GM19397 (cell line): Measurements from ENCODE around the gene BID.
A peak's percentile ranks its signal among the peaks of the same experiment; 100 is the strongest.

ENCODE experiments used
- ATAC-seq: cut with Tn5 transposase; IDR thresholded peaks from one replicate; pipeline ENCODE4 v1.9.1; 2021; ENCODE audit warnings: mild to moderate bottlenecking, moderate library complexity; ENCODE audit not compliant: unreplicated experiment

The BID gene

DNA sequence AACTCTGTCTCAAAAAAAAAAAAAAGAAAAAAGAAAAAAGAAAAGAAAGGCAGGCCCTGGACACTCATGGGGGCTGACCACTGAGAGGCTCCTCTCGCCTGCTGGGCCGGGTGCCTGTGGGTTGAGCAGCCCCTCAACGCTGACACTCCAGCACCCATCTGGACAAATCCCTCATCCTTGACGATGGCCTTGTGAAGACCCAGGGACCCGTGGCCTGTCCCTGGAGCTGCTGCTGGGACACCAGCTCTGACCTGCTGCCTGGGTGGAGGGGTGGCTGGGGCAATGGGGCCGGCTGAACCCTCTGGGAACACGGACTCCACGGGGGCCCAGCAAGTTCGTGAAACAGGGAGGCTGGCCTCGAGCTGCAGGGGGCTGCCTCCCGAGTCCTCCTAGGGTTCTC is 10.5 kb upstream of the BID start:
- ATAC-seq = no peak

DNA sequence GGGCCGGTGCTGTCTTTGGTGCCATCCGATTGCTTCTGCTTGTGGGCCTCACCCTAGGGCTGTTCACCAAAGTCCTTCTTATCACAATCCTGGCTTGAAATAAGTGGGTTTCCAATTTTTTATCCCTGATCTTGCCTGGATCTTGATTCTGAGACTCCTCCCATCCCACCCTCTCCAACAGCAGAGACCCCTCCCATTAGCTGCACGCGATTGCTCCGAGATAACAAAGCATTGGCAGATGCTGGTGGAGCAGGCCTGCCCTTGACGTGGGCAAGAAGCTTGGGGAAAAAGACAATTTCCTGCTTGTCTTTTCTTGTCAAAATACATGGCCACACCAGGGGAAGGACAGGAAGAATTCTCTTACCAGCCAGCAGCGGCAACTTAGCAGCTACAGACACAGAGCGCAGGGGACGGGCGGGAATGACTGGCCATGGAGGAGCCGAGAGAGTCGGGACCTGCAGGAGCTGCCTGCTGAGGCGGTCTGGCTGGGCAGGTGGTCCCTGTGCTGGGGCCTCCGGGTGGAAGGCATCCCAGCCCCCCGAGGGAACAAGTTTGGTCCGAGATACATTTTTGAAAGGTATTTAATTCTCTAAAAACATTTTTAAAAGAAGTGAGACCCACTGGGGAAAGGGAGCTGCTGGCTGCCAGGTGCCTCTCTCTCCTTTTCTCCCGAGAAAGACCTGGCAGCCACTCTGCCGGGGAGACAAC is 9.7 kb upstream of the BID start:
- ATAC-seq = no peak

DNA sequence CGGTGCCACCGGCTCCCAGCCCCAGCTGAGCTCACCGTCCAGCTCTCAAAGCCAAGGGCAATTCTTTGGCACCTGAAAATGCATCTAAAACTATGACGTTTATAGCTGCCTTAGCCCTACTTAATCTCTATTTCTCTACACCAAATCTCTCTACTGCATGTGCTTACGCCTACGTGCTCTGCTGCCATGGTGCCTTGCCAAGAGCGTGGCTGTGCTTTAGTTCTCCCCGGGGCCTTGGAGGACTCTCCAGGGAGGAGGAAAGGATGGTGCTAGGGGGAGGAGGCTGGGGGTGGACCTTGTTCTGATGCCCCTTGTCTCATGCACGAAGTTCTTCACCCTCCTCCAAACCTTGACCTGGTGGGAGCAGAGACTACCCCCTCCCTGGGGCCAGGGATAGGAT is 9.0 kb upstream of the BID start:
- no peak for ATAC-seq

DNA sequence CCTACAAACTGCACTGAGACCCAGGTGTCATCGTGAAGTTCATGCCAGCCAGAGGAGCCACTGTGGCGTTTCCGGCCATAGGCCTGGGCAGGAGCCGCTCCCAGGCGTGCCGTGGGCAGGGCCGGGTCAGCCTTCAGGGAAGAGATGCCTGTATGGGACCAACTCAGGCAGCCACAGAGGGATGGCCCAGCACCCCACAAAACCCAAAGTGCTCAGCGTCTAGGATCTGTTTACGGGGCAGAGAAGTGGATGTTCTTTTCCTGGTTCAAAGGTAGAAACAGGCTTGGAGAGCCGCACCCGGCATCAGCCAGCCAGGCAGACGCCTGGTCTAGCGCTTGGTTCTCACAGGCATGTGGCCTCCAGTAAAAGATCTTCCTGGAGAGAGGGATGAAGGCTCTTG is 8.4 kb upstream of the BID start:
- ATAC-seq = no peak

DNA sequence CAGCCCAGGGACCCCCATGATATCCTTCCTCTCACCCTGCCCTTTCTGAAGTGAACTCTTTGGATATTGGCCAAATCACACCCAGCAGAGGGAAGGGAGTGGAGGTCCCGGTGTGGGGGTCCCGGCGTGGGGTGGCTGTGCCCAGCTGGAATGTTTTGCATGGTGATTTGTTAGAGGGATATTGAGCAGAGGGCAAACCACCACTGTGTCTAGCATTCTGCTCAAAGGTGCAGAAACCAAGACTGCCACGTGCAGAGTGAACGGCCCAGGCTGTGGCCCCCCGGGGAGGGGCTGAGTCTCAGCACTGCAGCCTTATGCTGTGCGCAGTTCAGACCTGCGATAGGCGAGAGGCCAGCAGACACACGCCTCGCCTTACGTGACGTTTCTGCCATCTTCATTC is 7.9 kb upstream of the BID start:
- no peak for ATAC-seq

DNA sequence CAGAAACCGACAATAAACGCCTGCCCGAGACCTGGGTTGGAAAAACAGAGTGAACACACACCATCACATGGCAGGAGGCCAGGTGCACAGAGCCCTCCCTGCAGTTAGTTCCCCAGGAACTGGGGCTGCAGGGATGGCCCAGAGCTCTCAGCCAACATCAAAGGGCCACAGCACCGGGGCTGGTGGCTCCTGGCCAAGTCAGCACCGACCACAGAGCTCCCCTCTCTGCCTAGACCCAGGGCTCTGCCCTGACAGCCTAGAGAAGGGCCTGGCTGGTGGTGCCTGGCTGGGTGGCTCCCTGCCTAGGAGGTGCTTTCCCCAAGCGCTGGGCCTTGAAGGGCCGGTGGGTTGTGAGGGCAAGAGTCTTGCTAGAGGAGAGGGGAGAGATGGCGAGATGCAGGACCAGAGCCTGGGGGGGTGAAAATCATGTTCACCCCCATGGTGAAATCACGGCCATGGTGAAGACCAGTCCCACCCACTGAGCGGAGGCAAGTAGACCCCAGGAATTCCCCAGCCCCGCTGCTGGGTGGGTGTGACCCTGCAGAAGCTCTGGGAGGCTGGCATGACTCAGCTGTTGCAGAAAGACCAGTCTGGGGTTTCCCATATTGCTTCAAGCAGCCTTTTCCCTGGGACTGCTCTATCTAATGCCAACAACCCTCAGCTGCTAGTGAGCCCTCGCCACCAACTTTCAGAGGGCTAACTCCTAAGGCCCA is 7.2 kb upstream of the BID start:
- ATAC-seq = no peak

DNA sequence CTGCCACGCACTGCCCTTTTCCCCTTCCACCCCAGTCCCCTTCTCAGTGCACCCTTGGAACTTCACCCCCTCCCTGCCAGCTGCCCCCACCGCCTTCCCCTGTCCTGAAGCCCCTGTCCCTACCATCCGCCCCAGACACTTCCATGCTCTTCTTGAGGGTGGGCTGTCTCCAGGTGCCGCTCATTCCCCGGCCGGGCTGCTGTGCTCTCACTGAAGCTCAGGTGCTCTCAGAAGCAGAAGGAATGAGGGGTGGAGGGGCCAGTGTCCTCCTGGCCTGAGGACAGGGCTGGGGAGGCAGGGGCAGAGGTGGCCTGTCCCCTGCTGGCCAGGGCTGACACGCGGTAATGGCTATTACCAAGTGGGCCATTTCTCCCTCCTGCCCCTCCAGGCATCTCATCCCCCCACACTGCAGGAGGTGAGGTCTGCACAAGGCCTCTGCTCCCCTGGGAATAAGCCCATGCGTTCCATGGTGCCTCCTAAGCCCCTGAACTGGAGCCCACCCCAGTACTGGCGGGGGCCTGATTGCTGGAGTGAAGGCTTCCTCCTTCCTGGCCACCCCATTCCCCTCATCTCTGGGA is 6.6 kb upstream of the BID start:
- no peak for ATAC-seq

DNA sequence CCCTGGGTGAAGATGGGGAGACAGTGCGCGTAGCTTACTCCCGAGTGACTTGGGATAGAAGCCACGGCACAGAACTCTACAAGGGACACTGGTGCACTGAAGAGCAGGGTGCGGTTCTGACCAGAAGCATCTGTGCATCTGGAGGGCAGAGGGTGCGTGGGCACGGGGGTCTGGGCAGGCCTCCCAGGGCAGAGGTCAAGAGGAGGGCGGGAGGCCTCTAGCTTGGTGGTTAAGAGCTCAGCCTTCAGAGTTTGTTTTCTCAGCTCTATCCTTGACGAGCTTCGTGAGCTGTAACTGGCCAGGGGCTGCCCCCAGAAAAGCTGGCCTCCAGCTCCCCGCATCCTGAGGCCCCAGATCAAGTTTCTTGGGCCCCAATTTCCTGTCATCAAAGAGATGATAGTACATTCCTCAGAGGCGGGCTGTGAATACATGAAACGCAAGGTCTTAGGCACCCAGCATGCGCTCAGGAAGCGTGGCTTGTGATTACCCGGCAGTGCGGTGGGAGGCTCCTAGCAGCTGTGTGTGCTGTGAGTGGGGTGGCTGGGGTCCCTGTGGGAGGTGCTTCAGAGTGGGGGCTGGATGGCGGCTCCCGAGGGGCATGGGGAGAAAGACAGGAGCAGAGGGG is 6.0 kb upstream of the BID start:
- no peak for ATAC-seq

DNA sequence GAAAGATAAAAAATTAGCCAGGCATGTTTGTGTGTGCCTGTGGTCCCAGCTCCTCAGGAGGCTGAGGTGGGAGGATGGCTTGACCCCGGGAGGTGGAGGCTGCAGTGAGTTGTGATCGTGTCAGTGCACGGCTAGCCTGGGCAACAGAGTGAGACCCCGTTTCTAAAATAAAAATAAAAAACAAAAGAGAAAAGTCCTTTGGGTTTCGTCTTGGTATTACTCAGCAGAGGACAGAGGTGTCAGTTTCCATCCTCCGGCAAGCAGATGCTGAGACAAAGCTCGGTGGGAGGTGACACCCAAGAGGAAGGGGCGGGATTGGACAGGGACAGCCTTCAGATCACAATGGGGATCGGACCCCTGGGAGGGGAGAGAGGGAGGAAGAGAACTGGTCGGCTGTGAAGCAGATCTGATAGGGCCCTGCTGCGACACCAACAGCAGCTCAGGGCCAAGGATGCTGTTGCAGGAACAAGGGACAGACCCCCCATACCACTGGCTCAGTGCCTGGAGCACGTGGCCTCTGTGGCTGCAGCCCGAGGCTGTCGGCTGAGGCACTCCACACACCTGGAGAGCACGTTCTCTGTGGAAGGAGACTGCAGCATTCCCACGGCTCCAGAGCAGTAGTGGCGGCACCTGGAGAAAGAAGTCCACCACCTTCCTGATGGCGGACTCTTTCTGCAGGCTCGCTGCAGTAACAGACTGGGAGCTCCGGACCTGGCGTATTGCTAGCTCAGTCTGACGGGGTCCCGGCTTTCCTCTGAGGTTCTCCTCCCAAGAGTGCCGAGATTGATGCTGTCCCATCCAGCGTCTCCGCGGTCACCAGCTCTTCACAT is 5.2 kb upstream of the BID start:
- ATAC-seq = peak; percentile 27

DNA sequence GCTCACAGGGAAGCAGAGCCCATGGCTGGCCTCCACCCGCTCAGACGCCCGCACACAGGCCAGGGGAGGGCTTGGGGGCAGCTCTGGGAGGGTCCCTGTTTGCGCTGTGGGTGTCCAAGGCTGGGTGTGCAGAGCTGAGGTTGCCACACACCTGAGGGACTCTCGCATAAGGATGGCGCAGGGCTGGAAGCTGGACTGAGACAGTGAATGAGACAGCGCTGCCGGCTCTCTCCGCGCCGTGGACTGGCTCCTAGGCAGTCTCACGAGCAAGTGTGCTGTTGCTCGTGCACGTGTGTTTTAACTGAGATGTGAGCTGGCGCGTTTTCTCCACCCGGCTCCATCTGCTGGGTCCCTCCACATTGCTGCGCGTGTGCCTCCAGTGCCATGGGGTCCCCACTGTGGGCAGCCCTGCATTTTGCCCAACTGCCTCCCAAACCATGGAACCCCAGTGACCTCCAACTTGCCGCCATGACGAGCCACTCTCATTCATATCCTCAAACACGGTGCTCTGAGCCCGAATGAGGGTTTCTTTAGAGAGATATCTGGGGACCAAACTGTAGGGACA is 4.2 kb upstream of the BID start:
- ATAC-seq = no peak

DNA sequence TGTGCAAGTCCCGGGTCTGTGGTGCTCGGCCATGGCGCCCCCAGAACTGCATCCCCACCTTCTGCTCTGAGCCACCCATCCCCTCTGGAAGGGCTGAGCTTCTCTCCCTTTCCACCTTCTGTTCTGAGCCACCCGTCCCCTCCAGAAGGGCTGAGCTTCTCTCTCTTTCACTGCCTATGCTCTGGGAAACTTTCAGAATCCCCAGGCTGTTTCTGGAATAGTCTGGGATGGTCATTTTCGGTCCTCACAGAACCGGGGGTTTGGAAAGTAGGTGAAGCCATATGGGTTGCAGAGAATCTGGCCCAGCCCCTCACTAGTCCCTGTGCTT is 3.4 kb upstream of the BID start:
- ATAC-seq = no peak

DNA sequence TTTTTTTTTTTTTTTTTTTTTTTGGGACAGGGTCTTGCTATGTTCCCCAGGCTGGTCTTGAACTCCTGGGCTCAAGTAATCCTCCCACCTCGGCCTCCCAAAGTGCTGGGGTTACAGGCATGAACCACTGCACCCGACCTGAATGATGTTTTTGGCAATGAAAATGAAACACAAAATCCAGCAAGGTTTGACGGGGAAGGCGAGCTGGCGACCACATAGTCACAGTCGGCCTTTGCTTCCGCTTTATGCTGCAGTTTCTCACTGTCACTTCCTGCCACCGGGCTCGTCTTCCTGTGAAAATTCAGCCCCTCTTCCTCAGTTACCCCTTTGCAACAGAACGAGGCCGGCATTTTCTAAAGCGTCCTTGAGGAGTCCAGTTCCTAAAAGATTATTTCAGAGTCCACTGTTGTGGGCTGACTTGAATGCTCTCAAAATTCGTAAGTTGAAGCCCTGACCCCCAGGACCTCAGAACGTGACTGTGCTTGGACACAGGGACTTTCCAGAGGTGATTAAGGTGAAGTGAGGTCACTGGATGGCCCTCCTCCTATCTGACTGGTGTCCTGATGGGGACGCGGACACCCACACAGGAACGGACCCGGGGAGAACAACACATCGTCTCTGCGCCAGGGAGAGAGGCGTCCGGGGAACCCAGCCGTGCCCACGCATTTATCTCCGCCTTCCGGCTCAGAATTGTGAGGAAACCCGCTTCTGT is 2.9 kb upstream of the BID start:
- ATAC-seq = no peak

DNA sequence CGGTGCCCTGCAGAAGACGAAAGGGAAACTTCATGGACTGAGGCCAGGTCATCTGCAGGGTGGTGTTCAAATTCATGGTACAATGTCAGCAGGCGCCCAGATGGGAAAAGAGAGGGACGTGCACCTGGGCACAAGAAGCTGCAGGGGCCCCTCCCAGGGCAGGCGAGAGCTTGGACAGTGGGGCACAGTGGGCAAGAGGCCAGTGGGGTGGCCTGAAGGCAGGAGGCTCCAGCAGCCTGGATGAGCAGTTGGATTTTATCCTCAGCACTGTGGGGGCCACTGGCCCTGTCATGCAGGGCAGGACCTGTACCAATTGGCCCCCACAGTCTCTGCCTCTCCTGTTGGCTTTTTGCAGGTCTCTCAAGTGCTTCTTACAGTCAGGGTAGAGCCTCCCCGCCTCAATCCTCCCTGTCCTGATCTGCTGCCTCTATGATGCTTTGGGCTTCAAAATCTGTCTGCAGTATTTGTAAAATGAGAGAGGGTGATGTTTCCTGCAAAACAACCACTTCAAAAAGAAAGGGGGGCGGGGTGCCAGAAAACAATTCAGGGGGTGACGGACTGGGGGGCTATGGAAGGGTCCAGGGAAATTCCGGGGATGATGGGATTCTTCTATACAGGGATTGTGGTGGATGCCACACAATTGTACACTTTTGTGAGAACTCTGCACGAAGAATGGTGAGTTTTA is 1.7 kb upstream of the BID start:
- no peak for ATAC-seq

DNA sequence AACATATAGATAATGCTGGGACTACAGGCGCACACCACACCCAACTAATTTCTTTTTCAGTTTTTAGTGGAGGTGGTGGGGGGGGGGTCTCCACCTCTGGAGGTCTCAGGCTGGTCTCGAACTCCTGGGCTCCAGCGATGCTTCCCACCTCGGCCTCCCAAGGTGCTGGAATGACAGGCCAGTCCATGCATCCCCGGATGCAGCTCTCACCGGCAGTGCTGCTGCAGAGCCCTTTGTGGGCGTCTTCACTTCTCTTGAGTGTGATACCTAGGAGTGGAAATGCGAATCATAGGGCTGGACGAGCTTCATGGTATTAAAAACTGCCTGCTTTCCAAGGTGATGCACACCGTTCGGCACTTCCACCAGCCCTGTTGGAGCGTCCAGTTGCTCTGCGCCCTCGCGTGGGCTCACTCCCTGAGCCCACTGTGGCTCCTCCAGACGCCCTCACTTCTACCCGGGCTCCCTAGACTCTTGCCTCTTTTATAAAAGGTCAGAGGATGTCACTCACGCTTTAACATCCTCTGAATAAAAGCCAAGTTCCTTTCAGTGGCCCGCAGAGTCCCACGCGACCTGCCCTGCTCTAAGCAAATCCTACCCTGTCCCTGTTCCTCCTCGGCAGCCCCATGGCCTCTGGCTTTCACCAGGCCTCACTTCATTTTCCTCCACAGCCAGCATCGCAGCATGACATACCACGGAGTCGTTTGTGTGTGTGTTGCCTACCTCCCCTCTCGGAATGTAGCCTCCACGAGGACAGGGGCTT is 837 bp upstream of the BID start:
- no peak for ATAC-seq

DNA sequence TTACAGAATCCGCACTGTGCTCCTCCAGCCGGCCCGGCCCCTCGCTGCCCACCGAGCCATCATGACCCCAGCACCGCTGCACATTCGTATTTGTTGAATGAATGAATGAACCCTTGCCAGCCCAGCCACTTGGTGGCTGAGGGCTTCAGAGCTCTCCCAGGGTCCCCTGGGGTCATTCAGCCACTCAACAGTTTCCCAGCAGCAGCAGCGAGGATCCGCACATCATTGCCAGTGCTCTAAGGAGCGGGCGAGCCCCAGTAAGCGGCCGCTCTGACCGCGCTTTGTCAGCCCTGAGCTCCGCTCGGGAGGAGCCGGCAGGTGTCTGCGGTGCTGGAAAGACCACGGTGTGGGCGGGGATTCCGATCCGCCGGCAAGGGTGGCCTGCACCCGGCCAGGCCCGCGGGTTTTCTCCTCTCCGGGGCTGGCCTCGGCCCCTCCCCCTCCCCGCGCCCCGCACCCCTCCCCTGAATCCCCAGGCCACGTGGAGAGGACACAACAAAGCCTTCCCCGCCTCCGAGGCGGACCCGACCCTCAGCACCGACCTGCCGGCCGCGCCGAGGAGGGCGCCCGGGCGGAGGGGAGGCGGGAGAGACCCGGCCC is 563 bp downstream of the BID start:
- ATAC-seq = peak; percentile 38

DNA sequence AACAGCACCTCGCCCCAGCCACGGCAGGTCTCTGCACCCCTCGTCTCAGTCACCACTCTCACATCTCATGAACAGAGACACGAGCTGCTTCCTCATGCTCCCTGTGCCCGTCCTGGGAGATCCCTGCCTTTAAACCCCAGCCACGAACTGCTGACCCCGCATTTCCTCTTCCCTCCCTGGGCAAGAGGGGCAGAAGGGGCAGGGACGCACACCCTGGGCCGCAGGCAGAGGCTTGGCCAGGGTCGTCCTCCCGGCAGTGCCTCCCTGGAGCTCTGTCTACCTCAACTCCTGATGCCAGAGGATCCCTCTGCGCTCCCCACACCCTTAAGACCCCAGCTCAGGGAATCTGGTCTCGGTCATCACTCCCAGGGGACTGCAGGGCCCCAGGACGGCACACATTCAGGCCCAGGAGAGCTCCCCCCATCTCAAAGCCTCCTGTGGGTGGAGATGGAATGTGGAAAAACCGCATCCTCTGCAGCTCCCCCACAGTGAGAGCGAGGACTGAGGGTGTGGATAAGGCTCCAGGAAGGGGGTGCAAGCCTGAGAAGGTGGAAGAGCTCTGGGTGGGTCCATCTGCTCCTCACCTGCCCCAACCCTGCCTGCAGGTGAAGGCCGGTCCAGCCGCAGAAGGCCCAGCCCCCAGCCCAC is 1.2 kb downstream of the BID start:
- ATAC-seq = no peak

DNA sequence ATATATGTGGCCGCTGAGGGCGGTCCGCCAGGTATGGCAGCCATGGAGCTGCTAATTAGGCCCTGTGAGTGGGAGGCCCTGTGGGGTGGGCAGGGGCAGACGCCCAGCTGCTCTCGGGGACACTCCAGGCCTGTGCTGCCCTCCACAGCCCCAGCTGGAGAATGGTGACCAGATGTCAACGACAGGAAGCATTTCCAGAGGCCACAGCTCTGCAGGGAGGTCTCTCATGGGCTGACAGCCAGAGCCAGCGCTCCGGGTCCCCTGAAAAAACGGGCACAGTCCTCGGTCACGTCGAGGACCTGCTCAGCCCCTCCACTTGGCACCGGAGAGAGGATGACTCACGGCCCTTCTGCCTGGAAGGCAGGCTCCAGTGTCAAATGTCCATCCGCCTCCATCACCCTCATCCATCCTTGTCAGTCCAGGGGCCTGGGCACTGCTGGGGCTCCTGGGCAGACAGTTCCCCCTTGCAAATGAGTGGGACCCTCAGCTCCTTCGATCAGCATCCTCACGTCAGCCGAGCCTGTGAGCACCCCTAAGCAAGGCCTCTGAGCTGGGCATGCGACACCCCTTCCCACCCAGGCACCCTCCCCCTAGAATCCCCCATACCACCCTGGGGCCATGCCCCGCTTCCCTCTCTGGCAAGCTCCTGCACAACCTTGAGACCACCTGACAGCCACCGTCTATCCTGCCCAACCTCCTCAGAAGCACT is 1.9 kb downstream of the BID start:
- no peak for ATAC-seq
